HepG2 (cell line): Measurements from ENCODE around the gene ODAM. TPM values are rescaled to one million over a fixed set of nuclear protein-coding genes. Genes with fewer than 3 reads are reported as not detected.
"Not testable (repeated sequence)": the region's sequence is repeated elsewhere in the genome, so short reads cannot be mapped to it uniquely, and the experiment has no call there.

Experiments
- ATAC-seq: fragments of 200-7000 bp; cut with Tn5 transposase; 3 replicates; pipeline ENCODE4 v1.9.1; 2020; ENCODE audit warnings: mild to moderate bottlenecking, moderate library complexity
- BruUV-seq: library from RNA; stranded (reverse); fragments of 400-500 nt; replicated peaks from 2 replicates; lab custom pipeline; 2021; lab: Mats Ljungman, UMichigan
- CTCF ChIA-PET: fragments of 300-600 bp; formaldehyde crosslinking; extraction: SDS; loops from one replicate; lab custom pipeline; 2021; ENCODE audit warnings: low total read pairs, inconsistent platforms, low intra/inter-chr PET ratio; lab: Yijun Ruan, JAX
- POLR2A ChIA-PET: fragments of 350-600 bp; sonication (Branson Sonifier 250); formaldehyde crosslinking; loops from one replicate; lab custom pipeline; 2020; ENCODE audit warnings: antibody characterized with exemption, inconsistent platforms; lab: Yijun Ruan, JAX
- DNase-seq: peaks from one replicate; pipeline ENCODE4 v3.0.0-alpha.2; 2015; ENCODE audit warnings: low spot score
- FAIRE-seq: peaks from 3 replicates; lab custom pipeline; 2011; peaks lifted over from hg19 to GRCh38; lab: Jason Lieb, UNC
- H2AFZ ChIP-seq: one replicate; pipeline ENCODE4 v1.6.1; 2011; ENCODE audit warnings: low read length, inconsistent platforms
- H3K27ac ChIP-seq: fragments of 300-600 bp; 3 replicates; pipeline ENCODE4 v1.8.0; 2011; ENCODE audit warnings: mixed run types, mild to moderate bottlenecking, mixed read lengths, low read length, inconsistent platforms; ENCODE audit not compliant: insufficient read depth; ENCODE audit errors: extremely low read length
- H3K27me3 ChIP-seq, 2 experiments: fragments of 200-600 bp in 1 of 2; 2 replicates in 1 of 2; 3 replicates in 1 of 2; pipeline versions ENCODE4 v1.6.0 to v1.8.0; 2011; ENCODE audit warnings: low read length in 2 of 2, mild to moderate bottlenecking in 2 of 2, moderate library complexity in 2 of 2, inconsistent platforms in 1 of 2; ENCODE audit not compliant: insufficient read depth in 2 of 2, control insufficient read depth in 1 of 2
- H3K36me3 ChIP-seq, 2 experiments: fragments of 200-600 bp in 1 of 2; replicated peaks in 1 of 2; 2 replicates in 1 of 2; 3 replicates in 1 of 2; pipeline versions ENCODE4 v1.5.1 to v1.8.0; 2011; ENCODE audit warnings: low read length in 2 of 2, inconsistent platforms in 1 of 2; ENCODE audit not compliant: insufficient read depth in 2 of 2, control insufficient read depth in 1 of 2
- H3K4me1 ChIP-seq: 2 replicates; pipeline ENCODE4 v1.5.1; 2012; ENCODE audit warnings: low read length, inconsistent platforms; ENCODE audit not compliant: insufficient read depth
- H3K4me2 ChIP-seq: 2 replicates; pipeline ENCODE4 v1.6.0; 2011; ENCODE audit warnings: low read depth, low read length, inconsistent platforms
- H3K4me3 ChIP-seq, 3 experiments: fragments of 200-600 bp in 1 of 3; sonication (generic), shearing (Covaris generic) in 1 of 3; replicated peaks in 1 of 3; 2 replicates each; pipeline ENCODE4 v1.5.1; 2011 to 2016; ENCODE audit warnings: low read length in 3 of 3, inconsistent platforms in 2 of 3, low read depth in 2 of 3, mild to moderate bottlenecking in 2 of 3, control low read depth in 1 of 3, mixed read lengths in 1 of 3; ENCODE audit not compliant: insufficient read depth in 1 of 3
- H3K79me2 ChIP-seq: one replicate; pipeline ENCODE4 v1.6.1; 2011; ENCODE audit warnings: low read length, inconsistent platforms; ENCODE audit not compliant: insufficient read depth
- H3K9ac ChIP-seq: 2 replicates; pipeline ENCODE4 v1.6.0; 2011; ENCODE audit warnings: mild to moderate bottlenecking, low read depth, low read length, inconsistent platforms; ENCODE audit not compliant: insufficient read depth
- H3K9me3 ChIP-seq: 2 replicates; pipeline ENCODE4 v1.5.1; 2012; ENCODE audit warnings: mild to moderate bottlenecking, low read length
- H4K20me1 ChIP-seq: 2 replicates; pipeline ENCODE4 v1.6.0; 2011; ENCODE audit warnings: inconsistent platforms, mild to moderate bottlenecking, low read length, moderate library complexity; ENCODE audit not compliant: insufficient read depth
- WGBS: methylation state at CpG from one replicate; pipeline ENCODE4 v1.1.6; 2017; ENCODE audit warnings: low lambda C conversion rate; 5-methylcytosine and 5-hydroxymethylcytosine counted together
- in situ Hi-C: cut with HindIII; loops from 2 replicates; pipeline ENCODE4 v1.10.0; 2017; ENCODE audit warnings: low pct_unique_long_range_greater_than_20kb; ENCODE audit not compliant: extremely low pct_ligation_motif_present
- intact Hi-C: fragments of 100-400 bp; cut with micrococcal nuclease; formaldehyde crosslinking; loops from one replicate; pipeline ENCODE4 v1.10.0; 2022; ENCODE audit not compliant: unreplicated experiment
- polyA plus RNA-seq, 8 experiments: library from polyadenylated mRNA; depleted of rRNA in 3 of 8; stranded (reverse) in 7 of 8; unstranded in 1 of 8; fragments of >200 nt; fragmentation: Illumina TruSeq in 4 of 8; extraction: Trizol in 4 of 8; gene quantifications; 2 replicates each; pipeline versions ENCODE4 v1.2.1 to v1.2.3, GENCODE V29; 2011 to 2016; ENCODE audit warnings: low read depth in 4 of 8, missing spikeins in 1 of 8, mixed read lengths in 1 of 8; ENCODE audit not compliant: insufficient read depth in 1 of 8
- total RNA-seq, 5 experiments: library from RNA; depleted of rRNA; stranded (reverse); fragments of >200 nt; fragmentation: Illumina TruSeq; extraction: Trizol; gene quantifications; 2 replicates each; pipeline ENCODE4 v1.2.3, GENCODE V29; 2016; ENCODE audit warnings: low read depth in 1 of 5

ODAM gene
- total and polyA plus RNA-seq, 2 of the 13 experiments (the other 11 are each of a cell fraction or from before 2014, with no cell fraction given): 94.6 to 115 TPM

- BruUV-seq, H2AFZ ChIP-seq, FAIRE-seq, H3K27ac ChIP-seq, H3K79me2 ChIP-seq, H3K9me3 ChIP-seq, POLR2A ChIA-PET, H3K4me1 ChIP-seq, CTCF ChIA-PET, H3K9ac ChIP-seq, in situ Hi-C loops, H3K4me3 ChIP-seq, intact Hi-C loops, ATAC-seq, DNase-seq, H4K20me1 ChIP-seq, H3K36me3 ChIP-seq, H3K27me3 ChIP-seq, H3K4me2 ChIP-seq: not testable (repeated sequence)
Measured at GRCh38 chr4:70216109-70216508, 20.6 kb downstream of the ODAM start.

- H3K4me1 ChIP-seq, DNase-seq, H3K4me3 ChIP-seq, H3K27me3 ChIP-seq, BruUV-seq, H3K9ac ChIP-seq, intact Hi-C loops, H3K36me3 ChIP-seq, H3K79me2 ChIP-seq, H3K4me2 ChIP-seq, H2AFZ ChIP-seq, ATAC-seq, POLR2A ChIA-PET, H3K9me3 ChIP-seq, FAIRE-seq, CTCF ChIA-PET, in situ Hi-C loops, H3K27ac ChIP-seq, H4K20me1 ChIP-seq: not testable (repeated sequence)
- WGBS: 88% methylated on average over 1 of the region's 1 CpG
Measured at GRCh38 chr4:70216550-70216949, 21.0 kb downstream of the ODAM start.

- POLR2A ChIA-PET, H3K9me3 ChIP-seq, H3K4me3 ChIP-seq, H3K27ac ChIP-seq, H4K20me1 ChIP-seq, H3K27me3 ChIP-seq, in situ Hi-C loops, H2AFZ ChIP-seq, H3K4me1 ChIP-seq, FAIRE-seq, intact Hi-C loops, H3K4me2 ChIP-seq, H3K9ac ChIP-seq, ATAC-seq, H3K36me3 ChIP-seq, BruUV-seq, CTCF ChIA-PET, H3K79me2 ChIP-seq, DNase-seq: not testable (repeated sequence)
- 100% methylated on average over 3 of the region's 3 CpGs for WGBS
Measured at GRCh38 chr4:70221389-70221788, 25.9 kb downstream of the ODAM start.

- ATAC-seq, POLR2A ChIA-PET, CTCF ChIA-PET, BruUV-seq, H3K9ac ChIP-seq, H3K27me3 ChIP-seq, intact Hi-C loops, in situ Hi-C loops, H3K4me3 ChIP-seq, H4K20me1 ChIP-seq, H3K4me1 ChIP-seq, H3K36me3 ChIP-seq, H3K27ac ChIP-seq, H3K9me3 ChIP-seq, DNase-seq, H3K79me2 ChIP-seq, H3K4me2 ChIP-seq, H2AFZ ChIP-seq: not testable (repeated sequence)
- FAIRE-seq: peak; percentile 8
Measured at GRCh38 chr4:70221818-70222217, 26.3 kb downstream of the ODAM start.
